Posterior vena cava (tissue), 2 donors: ENCODE measurements around the gene PROSER3. TPM values are rescaled to one million over a fixed set of nuclear protein-coding genes. Genes with fewer than 3 reads are reported as not detected.

Source experiments
- DNase-seq: peaks from one replicate; pipeline ENCODE4 v3.0.0-alpha.2; 2020; ENCODE audit warnings: low spot score
- intact Hi-C, 2 donors: fragments of 100-400 bp; cut with DNase I; formaldehyde crosslinking; loops; one replicate each; pipeline versions ENCODE4 v1.14.1 to v1.14.2; 2022 to 2023
- total RNA-seq, 2 donors: library from RNA; stranded (reverse); fragmentation: NEBNext Ultra II Directional; extraction: Animal tissue kit (Norgen Biotek cat#: 25700); gene quantifications; one replicate each; pipeline ENCODE4 v1.2.1, GENCODE V29; 2021
- donor health status: DM: yes; HTN: yes; CAD: no.
- donor health status: DM: yes; HTN: yes; CAD: no.

Gene PROSER3
- total RNA-seq, 2 donors from 2014 or later = 18.4 to 19.3 TPM

GRCh38 chr19:35734273-35734672 lies 23.7 kb upstream of the PROSER3 start:
- intact Hi-C loops = no loop called here
- peak; percentile 79 for DNase-seq

- intact Hi-C loops = no loop called here
- no peak for DNase-seq
Measured at GRCh38 chr19:35734889-35735288, 23.1 kb upstream of the PROSER3 start.

GRCh38 chr19:35736913-35737886 lies 20.8 kb upstream of the PROSER3 start:
- intact Hi-C loops = no loop called here
- no peak for DNase-seq

GRCh38 chr19:35738021-35738886 lies 19.7 kb upstream of the PROSER3 start:
- DNase-seq = peak; percentile 80
- intact Hi-C loops = no loop called here

GRCh38 chr19:35738887-35739229 lies 19.1 kb upstream of the PROSER3 start:
- DNase-seq = no peak
- intact Hi-C loops = no loop called here

GRCh38 chr19:35739275-35740107 lies 18.5 kb upstream of the PROSER3 start:
- intact Hi-C loops = loop anchor here in 1 of 2 donors (10.0 kb wide), 1 partner anchor 195 kb away; the partner anchor contains the start of gene LRFN3
- peak; percentile 84 for DNase-seq

- no peak for DNase-seq
- intact Hi-C loops = loop anchor here in 1 of 2 donors (10.0 kb wide), 1 partner anchor 195 kb away; the partner anchor contains the start of gene LRFN3
Measured at GRCh38 chr19:35740108-35740422, 17.9 kb upstream of the PROSER3 start.

- intact Hi-C loops = loop anchor here in 1 of 2 donors (10.0 kb wide), 1 partner anchor 194 kb away; the partner anchor contains the start of gene LRFN3
- peak; percentile 99 for DNase-seq
Measured at GRCh38 chr19:35740423-35741202, 17.4 kb upstream of the PROSER3 start.

- intact Hi-C loops = loop anchor here in 1 of 2 donors (10.0 kb wide), 1 partner anchor 194 kb away; the partner anchor contains the start of gene LRFN3
Measured at GRCh38 chr19:35741203-35741515, 16.8 kb upstream of the PROSER3 start.

GRCh38 chr19:35742121-35742724 lies 15.8 kb upstream of the PROSER3 start, which contains the start of gene IGFLR1:
TSS of gene IGFLR1 (minus strand) at chr19:35742452. CDS start at chr19:35741180, 1,272 bp downstream.
- intact Hi-C loops = loop anchor here in 1 of 2 donors (10.0 kb wide), 1 partner anchor 193 kb away; the partner anchor contains the start of gene LRFN3
- DNase-seq = peak; percentile 78

More at GRCh38 chr19:35741203-35741515, 16.8 kb upstream of the PROSER3 start:
- no peak for DNase-seq

GRCh38 chr19:35743640-35744429 lies 14.1 kb upstream of the PROSER3 start:
- intact Hi-C loops = loop anchor here in 1 of 2 donors (10.0 kb wide), 1 partner anchor 191 kb away; the partner anchor contains the start of gene LRFN3
- DNase-seq = peak; percentile 78

- intact Hi-C loops = loop anchor here in 1 of 2 donors (10.0 kb wide), 1 partner anchor 190 kb away; the partner anchor contains the start of gene LRFN3
- peak; percentile 98 for DNase-seq
Measured at GRCh38 chr19:35744430-35745327, 13.3 kb upstream of the PROSER3 start.

- intact Hi-C loops = loop anchor here in 1 of 2 donors (10.0 kb wide), 1 partner anchor 189 kb away; the partner anchor contains the start of gene LRFN3
- peak; percentile 99 for DNase-seq
Measured at GRCh38 chr19:35745328-35746086, 12.5 kb upstream of the PROSER3 start, which contains the start of the genes PSENEN and U2AF1L4. TSS of gene PSENEN (plus strand) at chr19:35745651. CDS start at chr19:35745931, 280 bp downstream. TSS of gene U2AF1L4 (minus strand) at chr19:35745418. CDS start at chr19:35745391, 27 bp downstream.

- DNase-seq = no peak
- intact Hi-C loops = loop anchor here in 1 of 2 donors (10.0 kb wide), 1 partner anchor 189 kb away; the partner anchor contains the start of gene LRFN3
Measured at GRCh38 chr19:35746087-35746462, 11.9 kb upstream of the PROSER3 start.
